Right lobe of liver (tissue), 4 donors: Measurements from ENCODE around the gene MON1A.

ENCODE experiments used
- CTCF ChIP-seq, 4 donors: fragments of 200-600 bp in 3 of 4; fragments of 450-650 bp in 1 of 4; IDR thresholded peaks; one replicate each; pipeline versions ENCODE4 v1.5.1 to v1.8.0; 2016 to 2022; ENCODE audit warnings: antibody characterized with exemption in 4 of 4, mild to moderate bottlenecking in 2 of 4
- POLR2A ChIP-seq: fragments of 450-650 bp; IDR thresholded peaks from one replicate; pipeline ENCODE4 v1.6.1; 2017; ENCODE audit warnings: antibody characterized with exemption, mild to moderate bottlenecking
- donor health status: DM: no; HTN: no; CAD: no.
- donor health status: DM: no; HTN: no; CAD: no.
- donor health status: DM: no; HTN: yes; CAD: no.

DNA sequence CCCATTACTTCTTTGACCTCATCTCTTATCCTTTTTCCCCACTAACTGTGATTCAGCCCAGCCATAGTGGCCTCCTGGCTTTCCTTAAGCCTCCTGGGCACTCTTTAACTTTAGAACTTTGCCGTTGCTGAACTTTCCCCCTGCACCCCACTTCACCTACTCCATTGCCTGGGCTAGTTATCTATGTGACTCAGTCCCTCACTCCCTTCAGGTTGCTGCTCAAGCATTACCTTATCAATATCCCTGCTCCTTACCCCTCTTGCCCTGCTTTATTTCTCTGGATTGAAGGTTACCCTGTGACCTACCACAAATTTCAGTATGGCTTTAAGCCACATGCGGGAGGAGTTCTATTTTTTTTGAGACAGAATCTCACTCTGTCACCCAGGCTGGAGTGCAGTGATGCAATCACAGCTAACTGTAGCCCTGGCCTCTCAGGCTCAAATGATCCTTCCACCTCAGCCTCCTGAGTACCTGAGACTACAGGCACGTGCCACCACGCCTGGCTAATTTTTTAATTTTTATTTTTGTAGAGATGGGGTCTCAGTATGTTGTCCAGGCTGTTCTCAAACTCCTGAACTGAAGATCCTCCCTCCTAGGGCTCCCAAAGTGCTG, 3.4 kb downstream of the MON1A start:
- TF ChIP-seq POLR2A, result no peak
- TF ChIP-seq CTCF (IDR thresholded peaks at IDR 0.05), result no peak
